Measurements from ENCODE around the gene MARF1.

MARF1 gene

GRCh38 chr16:15606518-15607220 lies 36.3 kb downstream of the MARF1 start:
- no peak for DNase-seq (ENCODE audit: low read depth)
- no peak for TF ChIP-seq CTCF (IDR thresholded peaks at IDR 0.05; ENCODE audit: control insufficient read depth, insufficient read depth, low read depth, low read length, missing control alignments)
- no peak overlapping the region for H3K4me3 ChIP-seq (ENCODE audit: control insufficient read depth, low read depth, low read length)

GRCh38 chr16:15605839-15606517 lies 37.0 kb downstream of the MARF1 start:
- H3K4me3 ChIP-seq (ENCODE audit: control insufficient read depth, low read depth, low read length) = no peak overlapping the region
- DNase-seq (ENCODE audit: low read depth) = no peak
- no peak for TF ChIP-seq CTCF (IDR thresholded peaks at IDR 0.05; ENCODE audit: control insufficient read depth, insufficient read depth, low read depth, low read length, missing control alignments)

GRCh38 chr16:15604460-15605440 lies 38.2 kb downstream of the MARF1 start:
- no peak for DNase-seq (ENCODE audit: low read depth)
- TF ChIP-seq CTCF (IDR thresholded peaks at IDR 0.05; ENCODE audit: control insufficient read depth, insufficient read depth, low read depth, low read length, missing control alignments) = no peak
- H3K4me3 ChIP-seq (ENCODE audit: control insufficient read depth, low read depth, low read length) = no peak overlapping the region

GRCh38 chr16:15602285-15603044 lies 40.5 kb downstream of the MARF1 start:
- no peak for DNase-seq (ENCODE audit: low read depth)
- H3K4me3 ChIP-seq (ENCODE audit: control insufficient read depth, low read depth, low read length) = no peak overlapping the region
- TF ChIP-seq CTCF (IDR thresholded peaks at IDR 0.05; ENCODE audit: control insufficient read depth, insufficient read depth, low read depth, low read length, missing control alignments) = no peak

- DNase-seq (ENCODE audit: low read depth) = no peak
- TF ChIP-seq CTCF (IDR thresholded peaks at IDR 0.05; ENCODE audit: control insufficient read depth, insufficient read depth, low read depth, low read length, missing control alignments) = no peak
- no peak overlapping the region for H3K4me3 ChIP-seq (ENCODE audit: control insufficient read depth, low read depth, low read length)
These were observed 41.6 kb downstream of the MARF1 start for GRCh38 chr16:15601212-15601879.
